GM23338 (cell line): ENCODE measurements around the gene SPECC1. TPM values are rescaled to one million over a fixed set of nuclear protein-coding genes. Genes with fewer than 3 reads are reported as not detected.
"Not testable (repeated sequence)": the region's sequence is repeated elsewhere in the genome, so short reads cannot be mapped to it uniquely, and the experiment has no call there.

Experiments used
- ATAC-seq: fragments of 200-7000 bp; cut with Tn5 transposase; 3 replicates; pipeline ENCODE4 v1.9.1; 2020
- DNase-seq: peaks from one replicate; pipeline ENCODE4 v3.0.0-alpha.2; 2015; ENCODE audit warnings: low spot score
- H2AFZ ChIP-seq: fragments of 200-600 bp; sonication (generic); 2 replicates; pipeline ENCODE4 v1.8.0; 2016; ENCODE audit warnings: antibody characterized with exemption, mild to moderate bottlenecking, moderate library complexity
- H3F3A ChIP-seq: fragments of 200-600 bp; sonication (generic); replicated peaks from 2 replicates; pipeline ENCODE4 v1.8.0; 2017; ENCODE audit warnings: antibody characterized with exemption, mixed run types, low read depth
- H3K27ac ChIP-seq: fragments of 200-600 bp; sonication (generic); 2 replicates; pipeline ENCODE4 v1.6.1; 2016; ENCODE audit warnings: low read depth
- H3K27me3 ChIP-seq: fragments of 200-600 bp; sonication (generic); 2 replicates; pipeline ENCODE4 v1.8.0; 2016; ENCODE audit warnings: mild to moderate bottlenecking, mixed run types, moderate library complexity; ENCODE audit not compliant: insufficient read depth
- H3K36me3 ChIP-seq: fragments of 200-600 bp; sonication (generic); 2 replicates; pipeline ENCODE4 v1.8.0; 2016; ENCODE audit warnings: mild to moderate bottlenecking; ENCODE audit not compliant: insufficient read depth
- H3K4me1 ChIP-seq: fragments of 200-600 bp; sonication (generic); 2 replicates; pipeline ENCODE4 v1.8.0; 2016; ENCODE audit warnings: mild to moderate bottlenecking, moderate library complexity; ENCODE audit not compliant: insufficient read depth
- H3K4me2 ChIP-seq: fragments of 200-600 bp; sonication (generic); 2 replicates; pipeline ENCODE4 v1.7.1; 2017; ENCODE audit warnings: mixed run types
- H3K4me3 ChIP-seq: fragments of 200-600 bp; sonication (generic); 2 replicates; pipeline ENCODE4 v1.6.1; 2016; ENCODE audit warnings: mixed run types
- H3K79me2 ChIP-seq: fragments of 200-600 bp; sonication (generic); replicated peaks from 2 replicates; pipeline ENCODE4 v1.8.0; 2017; ENCODE audit warnings: mild to moderate bottlenecking; ENCODE audit not compliant: insufficient read depth
- H3K9me2 ChIP-seq: fragments of 200-600 bp; sonication (generic); 2 replicates; pipeline ENCODE4 v1.8.0; 2017; ENCODE audit not compliant: insufficient read depth
- H4K20me1 ChIP-seq: fragments of 200-600 bp; sonication (generic); replicated peaks from 2 replicates; pipeline ENCODE4 v1.8.0; 2017; ENCODE audit warnings: mild to moderate bottlenecking; ENCODE audit not compliant: insufficient read depth
- H3K27ac Mint-ChIP-seq: 2 replicates; pipeline ENCODE4 v1.8.0; 2020; ENCODE audit warnings: inconsistent platforms, mild to moderate bottlenecking, moderate library complexity, mixed read lengths
- H3K27me3 Mint-ChIP-seq: 3 replicates; pipeline ENCODE4 v1.8.0; 2022; ENCODE audit warnings: low read depth, mild to moderate bottlenecking, moderate library complexity, mixed read lengths, inconsistent platforms; ENCODE audit not compliant: insufficient read depth, poor library complexity
- H3K36me3 Mint-ChIP-seq: 3 replicates; pipeline ENCODE4 v1.8.0; 2021; ENCODE audit warnings: low read depth, mild to moderate bottlenecking, inconsistent platforms, moderate library complexity, mixed read lengths
- H3K4me1 Mint-ChIP-seq: 3 replicates; pipeline ENCODE4 v1.8.0; 2020; ENCODE audit warnings: mild to moderate bottlenecking, inconsistent platforms, mixed read lengths
- H3K4me3 Mint-ChIP-seq: 3 replicates; pipeline ENCODE4 v1.8.0; 2021; ENCODE audit warnings: moderate library complexity, mild to moderate bottlenecking, inconsistent platforms, mixed read lengths
- H3K9me3 Mint-ChIP-seq: 3 replicates; pipeline ENCODE4 v1.8.0; 2020; ENCODE audit warnings: moderate library complexity, mild to moderate bottlenecking, inconsistent platforms, mixed read lengths
- polyA plus RNA-seq: library from polyadenylated mRNA; unstranded; fragments of >200 nt; fragmentation: Nextera tagmentation; extraction: Ambion mirVana; gene quantifications from 2 replicates; pipeline ENCODE4 v1.2.1, GENCODE V29; 2016
- small RNA-seq: library from RNA; depleted of rRNA; stranded (forward); fragments of <200 nt; gene quantifications from one replicate; pipeline ENCODE3, GENCODE V24; 2014; ENCODE audit warnings: low replicate concordance
- total RNA-seq: library from RNA; depleted of rRNA; stranded (reverse); fragments of >200 nt; shearing (Covaris generic); gene quantifications from 2 replicates; pipeline ENCODE4 v1.2.3, GENCODE V29; 2014; rRNA removed

The SPECC1 gene
- total and polyA plus RNA-seq, 2 experiments from 2014 or later, result 42.6 to 101 TPM

GRCh38 chr17:20352567-20352966, 343.4 kb downstream of the SPECC1 start:
- not testable (repeated sequence) for H3K27me3 ChIP-seq

GRCh38 chr17:20363846-20364245, 354.7 kb downstream of the SPECC1 start:
- not testable (repeated sequence) for H3K4me1 ChIP-seq, H3K27ac ChIP-seq, H4K20me1 ChIP-seq, H3K9me2 ChIP-seq, H3K4me1 Mint-ChIP-seq, H3K79me2 ChIP-seq, H2AFZ ChIP-seq, H3K36me3 Mint-ChIP-seq, H3K4me3 ChIP-seq, H3K27ac Mint-ChIP-seq, H3K27me3 ChIP-seq, ATAC-seq, H3K9me3 Mint-ChIP-seq, H3K4me3 Mint-ChIP-seq, H3K36me3 ChIP-seq, H3K4me2 ChIP-seq, H3K27me3 Mint-ChIP-seq, H3F3A ChIP-seq, DNase-seq

More at GRCh38 chr17:20352567-20352966, 343.4 kb downstream of the SPECC1 start:
- not testable (repeated sequence) for H3K9me2 ChIP-seq, H3K4me3 Mint-ChIP-seq, H3K4me2 ChIP-seq, H4K20me1 ChIP-seq, H3K36me3 ChIP-seq, H3K9me3 Mint-ChIP-seq, H3K27ac Mint-ChIP-seq, H3K27ac ChIP-seq, H3K4me3 ChIP-seq, H3K27me3 Mint-ChIP-seq, H3K4me1 Mint-ChIP-seq, H3K4me1 ChIP-seq, H3F3A ChIP-seq, H2AFZ ChIP-seq, H3K79me2 ChIP-seq, H3K36me3 Mint-ChIP-seq
- DNase-seq (peak; percentile 2), ATAC-seq (peak; percentile 38; the same call in 1 of the 3 replicates)

Small RNA genes lying within 50 kb of the gene (small RNA-seq; reads per million reads assigned to genes)
- not detected for gene AC008088.1
- gene RNU6-1057P, result not detected
- gene RNU6-258P, result not detected
- gene RNU6-467P, result not detected

Other genes with a start within 250 kb of the SPECC1 start
- gene ULK2, start 141.4 kb upstream of the SPECC1 start, total RNA-seq, result 3.0 and 10.3 TPM in 2 replicates
- gene ULK2, start 141.4 kb upstream of the SPECC1 start, polyA plus RNA-seq, result 1.4 and 1.6 TPM in 2 replicates
- 17.3 and 25.9 TPM in 2 replicates for gene AKAP10, start 31.5 kb upstream of the SPECC1 start, total RNA-seq
- gene AKAP10, start 31.5 kb upstream of the SPECC1 start, polyA plus RNA-seq, result 14.7 and 16.7 TPM in 2 replicates